ENCODE measurements around the gene DSCAM.

The DSCAM gene

DNA sequence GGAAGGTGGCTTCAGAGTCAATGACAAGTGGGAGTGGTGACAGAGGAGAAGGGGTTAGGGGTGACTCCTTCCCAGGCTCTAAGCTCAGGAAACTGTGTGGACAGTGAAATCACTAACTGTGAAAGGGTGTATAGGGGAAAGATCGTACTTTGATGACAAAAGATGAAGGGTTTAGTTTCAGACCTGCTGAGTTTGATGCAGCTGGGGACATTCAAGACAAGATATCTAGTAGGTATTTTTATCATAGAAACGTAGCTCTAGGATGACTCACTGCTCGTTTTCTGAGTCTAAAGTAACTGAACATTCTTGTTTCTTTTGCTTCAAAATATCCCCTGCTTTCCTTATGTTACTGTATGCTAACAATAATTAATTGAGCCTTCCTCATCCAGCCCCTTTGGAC, 830.7 kb downstream of the DSCAM start:
- DNase-seq: no peak

DNA sequence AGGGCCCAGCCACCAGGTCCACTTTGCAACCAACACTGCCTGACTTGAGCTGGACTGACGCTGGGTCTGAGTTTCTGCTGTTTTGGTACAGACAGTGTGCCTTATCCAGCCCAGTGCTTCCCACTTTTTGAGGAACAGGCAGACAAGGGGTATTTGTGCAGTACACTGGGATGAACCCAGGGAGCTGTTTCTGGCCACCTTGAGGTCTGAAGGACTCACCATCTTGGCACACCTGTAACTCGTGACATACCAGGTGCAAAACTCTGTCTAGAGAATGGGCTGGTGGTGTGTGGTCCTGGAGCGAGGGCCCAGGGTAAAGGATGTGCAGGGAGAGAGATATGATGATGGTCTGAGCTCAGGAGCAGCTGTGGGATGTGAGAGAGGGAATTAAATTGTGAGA, 831.1 kb downstream of the DSCAM start:
- DNase-seq: no peak

DNA sequence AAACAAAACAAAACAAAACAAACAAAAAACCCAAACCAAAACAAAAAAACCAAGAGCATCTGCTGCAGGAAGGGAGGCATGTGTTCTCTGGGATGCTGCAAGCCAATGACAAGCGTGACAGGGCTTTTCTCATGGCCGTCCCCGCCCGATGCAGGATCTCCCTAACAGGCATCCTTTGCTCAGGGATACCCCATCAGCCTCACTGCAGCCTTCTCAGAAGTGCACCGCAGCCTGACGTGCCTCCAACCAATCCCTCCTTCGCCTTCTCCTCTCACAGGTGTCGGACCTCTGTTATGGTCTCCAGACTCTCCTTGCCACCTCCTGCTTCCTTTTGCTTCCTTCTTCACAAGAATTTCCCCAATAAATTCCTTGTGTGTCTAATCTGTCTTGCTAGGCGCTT, 832.6 kb downstream of the DSCAM start:
- no peak for DNase-seq

DNA sequence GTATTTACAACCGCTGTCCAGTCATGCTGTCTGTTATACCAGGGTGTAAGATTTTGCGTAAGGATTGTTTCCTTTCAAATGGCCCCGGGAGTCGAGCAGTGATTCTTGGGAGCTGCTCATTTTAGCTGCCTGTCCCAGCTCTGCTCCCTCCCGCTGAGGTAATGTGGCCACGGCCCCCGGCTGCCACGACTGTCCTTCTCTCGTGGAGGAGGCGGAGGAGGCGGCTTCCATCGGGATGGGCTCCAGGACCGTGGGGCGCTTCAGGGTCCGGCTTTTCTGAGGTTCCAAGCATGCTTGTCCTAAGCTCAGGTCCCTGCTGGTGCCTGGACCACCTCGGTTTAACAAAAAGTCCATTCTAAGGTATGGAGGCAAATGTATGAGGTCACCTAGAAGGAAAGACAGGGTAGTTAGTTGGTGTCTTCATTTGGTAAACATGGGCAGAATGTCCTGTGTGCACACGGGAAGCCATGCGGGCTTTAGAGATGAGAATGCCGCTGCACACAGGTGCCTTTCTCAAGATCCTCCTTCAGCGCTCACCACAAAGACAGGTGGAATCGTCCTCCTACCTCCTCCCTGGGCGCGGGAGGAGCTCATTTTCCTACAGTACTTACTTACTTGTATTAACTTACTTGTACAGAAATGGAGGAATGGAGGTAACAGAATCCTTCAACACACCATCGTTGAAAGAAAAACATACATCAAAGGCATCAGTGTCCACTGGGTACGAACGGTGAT, 833.8 kb downstream of the DSCAM start:
- no peak for DNase-seq

DNA sequence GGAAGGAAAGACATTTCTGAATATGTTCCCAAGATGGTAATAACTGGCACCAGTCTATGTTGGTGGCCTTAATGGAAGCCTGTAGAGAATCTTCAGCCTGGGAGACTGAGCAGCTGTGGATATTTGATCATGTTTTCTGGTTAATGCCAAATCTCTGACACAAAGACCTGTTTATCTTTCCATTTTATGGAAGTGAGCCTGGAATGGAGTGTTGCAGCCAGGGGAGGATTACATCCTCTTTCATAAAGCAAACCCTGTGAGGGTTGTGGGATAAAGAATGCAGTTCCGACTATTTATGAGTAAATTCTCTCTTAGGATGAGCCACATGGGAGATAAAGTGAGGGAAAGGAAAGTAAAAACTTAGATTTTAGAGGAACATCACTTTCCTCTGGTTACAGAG, 835.6 kb downstream of the DSCAM start:
- no peak for DNase-seq

DNA sequence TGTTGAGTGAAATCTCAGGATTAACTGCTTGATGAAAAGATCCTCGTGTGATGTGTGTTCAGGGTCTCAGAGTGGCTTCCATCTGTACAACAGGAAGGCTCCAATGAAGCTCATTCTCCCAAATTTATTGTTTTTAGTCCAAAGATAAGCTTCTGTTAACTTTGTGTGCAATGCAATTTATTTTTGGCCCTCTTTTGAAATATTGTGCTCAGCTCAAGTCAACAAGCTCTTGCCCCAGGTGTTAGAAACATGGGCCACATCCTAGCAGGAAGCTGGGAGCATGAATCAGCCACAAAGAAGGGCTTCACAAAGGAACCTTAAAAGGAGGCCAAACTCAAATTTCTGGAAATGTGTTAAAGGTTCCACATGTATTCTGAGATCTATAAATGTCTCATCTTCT, 844.0 kb downstream of the DSCAM start:
- no peak for DNase-seq

DNA sequence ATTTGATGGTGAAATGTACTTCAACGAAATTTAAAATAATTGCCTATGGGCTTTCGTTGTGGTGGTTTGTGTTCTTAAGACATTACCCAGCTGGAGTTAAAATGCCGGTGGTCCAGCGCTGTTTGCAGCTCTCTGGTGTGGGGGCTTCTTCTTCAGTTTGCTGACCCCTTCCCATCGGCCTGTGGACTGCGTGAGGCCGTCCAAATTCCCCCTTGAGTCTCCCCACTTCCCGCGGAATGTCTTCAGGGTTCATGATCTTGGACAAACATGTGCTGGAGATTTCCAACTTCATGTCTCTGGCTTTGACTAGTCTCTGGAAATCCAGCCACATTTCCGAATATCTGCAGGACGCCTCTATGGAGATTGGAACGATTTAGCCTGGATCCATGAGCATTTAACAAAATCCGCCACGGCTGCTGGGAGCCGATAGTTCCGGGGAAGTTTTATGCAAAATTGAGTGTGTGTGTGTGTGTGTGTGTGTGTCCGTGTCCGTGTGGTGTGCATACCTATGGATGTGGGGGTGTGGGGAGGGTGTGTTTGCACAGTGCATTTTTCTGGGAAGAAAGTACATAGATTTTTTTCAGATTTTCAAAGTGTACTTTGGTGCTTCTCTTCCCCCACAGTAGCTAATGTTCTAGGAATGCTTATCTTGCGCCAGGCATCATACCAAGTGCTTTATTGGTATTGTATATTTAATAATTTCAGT, 862.5 kb downstream of the DSCAM start:
- DNase-seq: no peak

DNA sequence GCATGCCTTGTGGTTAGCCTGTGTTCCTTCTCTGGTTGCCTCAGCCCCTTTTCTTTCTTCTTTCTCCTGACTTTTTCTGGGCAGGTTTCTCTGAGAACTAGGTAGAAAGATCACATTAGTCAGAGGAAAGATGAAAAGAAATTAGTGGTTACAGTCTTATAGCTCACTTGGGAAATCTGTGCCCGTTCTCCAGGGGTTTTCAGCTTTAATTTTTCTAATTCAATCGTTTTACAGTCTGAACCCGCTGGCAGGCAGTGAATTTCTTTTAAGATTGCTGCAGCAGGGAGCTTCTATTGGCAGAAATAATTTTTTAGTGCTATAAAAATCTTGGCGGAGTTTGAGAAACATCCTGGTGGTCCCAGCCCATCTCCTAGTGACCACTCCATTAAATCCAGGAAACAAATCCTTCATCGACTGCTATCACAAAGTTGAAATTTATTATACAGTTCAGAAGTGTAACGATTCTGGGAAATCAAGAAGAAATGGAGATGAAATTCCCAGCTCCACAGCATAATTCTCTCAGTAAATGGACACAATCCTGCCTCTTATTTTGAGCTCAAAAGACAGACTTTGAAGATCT, 866.6 kb downstream of the DSCAM start:
- DNase-seq: no peak

DNA sequence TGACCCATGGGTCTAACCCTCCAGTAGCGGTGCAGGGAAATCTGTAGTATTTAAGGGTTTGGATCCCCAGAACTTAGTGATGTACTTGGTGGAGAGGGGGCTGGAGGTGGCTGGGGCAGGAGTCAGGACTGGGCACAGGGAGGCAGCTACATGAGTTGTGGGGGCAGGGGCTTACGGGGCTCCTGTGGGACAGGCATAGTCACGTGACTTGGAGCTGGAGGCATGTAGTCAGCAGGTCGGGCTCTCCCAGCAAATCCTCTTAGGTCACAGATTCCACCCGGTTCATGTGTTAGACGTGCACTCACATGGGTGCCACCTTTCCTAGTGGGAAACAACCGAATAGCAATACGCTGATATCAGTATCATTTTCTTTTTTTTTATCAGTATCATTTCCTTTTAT, 867.6 kb downstream of the DSCAM start:
- no peak for DNase-seq

DNA sequence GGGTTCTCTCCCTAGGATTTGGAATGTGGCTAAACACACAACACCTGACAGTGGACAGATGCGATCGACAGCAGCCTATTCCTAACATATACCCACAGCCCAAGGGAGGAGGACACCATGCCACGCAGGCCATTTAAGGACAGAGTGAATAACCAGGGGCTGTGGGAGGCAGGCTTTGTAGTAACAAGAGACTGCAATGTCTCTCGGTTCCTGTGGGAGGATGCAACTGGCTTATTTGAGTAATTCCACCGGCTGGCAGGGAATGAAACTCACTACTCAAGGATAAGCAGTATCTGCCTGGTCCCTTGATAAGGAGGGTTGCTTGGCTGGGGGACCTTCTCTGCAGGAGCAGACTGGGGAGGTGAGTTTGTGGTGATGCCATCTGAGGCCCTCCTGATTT, 870.2 kb downstream of the DSCAM start:
- no peak for DNase-seq

DNA sequence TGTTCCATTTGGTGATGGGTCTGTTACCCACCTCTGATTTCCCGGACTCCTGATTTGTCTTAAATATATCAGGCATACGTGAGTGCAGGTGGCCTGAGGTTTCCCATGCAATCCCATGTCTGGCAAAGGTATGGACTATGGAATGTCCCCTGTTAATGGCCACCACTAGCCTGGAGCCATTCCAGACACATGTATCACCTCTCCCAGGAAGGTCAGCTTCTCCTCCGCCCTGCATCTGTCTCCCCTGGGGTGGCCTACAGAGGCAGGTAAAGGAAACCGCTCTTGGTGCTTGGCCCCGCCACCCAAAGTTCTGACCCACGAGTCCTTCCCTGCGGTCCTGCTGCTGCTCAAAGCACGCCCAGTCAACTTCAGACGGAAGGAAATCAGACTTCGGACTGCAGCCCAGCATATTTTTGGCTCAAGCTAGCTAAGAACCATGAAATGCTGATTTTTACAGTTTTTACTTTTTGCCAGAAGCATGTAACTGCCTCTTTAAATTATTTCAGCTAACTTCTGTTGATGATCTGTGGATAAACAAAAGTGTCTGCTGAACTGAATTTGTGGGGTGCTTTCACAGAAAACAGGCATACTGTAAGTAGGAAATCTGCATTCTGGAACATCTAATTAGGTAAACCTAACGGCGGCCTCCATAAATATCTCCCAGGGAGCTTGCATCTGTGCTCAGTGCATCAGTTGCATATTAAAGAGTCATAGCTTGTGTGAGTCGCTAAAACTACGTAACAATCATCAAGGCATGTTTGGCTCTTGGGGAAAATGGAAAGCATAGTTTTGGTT, 873.8 kb downstream of the DSCAM start:
- no peak for DNase-seq

DNA sequence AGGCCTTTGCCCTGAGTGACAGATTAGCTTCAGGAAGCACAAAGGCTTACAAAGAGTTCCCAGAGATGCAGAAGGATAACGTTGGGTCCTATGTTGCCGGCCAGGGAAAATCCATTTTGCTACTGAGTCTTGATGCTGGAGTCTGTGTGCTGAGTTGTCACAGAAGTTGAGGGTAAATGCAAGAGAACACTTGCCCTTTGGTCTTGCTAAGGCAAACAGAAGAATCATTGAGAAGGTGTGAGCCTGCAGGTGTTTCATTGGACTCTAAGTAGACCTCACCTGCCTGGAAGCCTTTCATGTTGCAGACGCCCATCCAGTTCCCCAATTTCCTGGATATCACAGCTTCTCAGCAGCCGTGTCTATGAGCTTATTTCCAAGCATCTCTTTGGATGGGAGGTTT, 874.5 kb downstream of the DSCAM start:
- no peak for DNase-seq

DNA sequence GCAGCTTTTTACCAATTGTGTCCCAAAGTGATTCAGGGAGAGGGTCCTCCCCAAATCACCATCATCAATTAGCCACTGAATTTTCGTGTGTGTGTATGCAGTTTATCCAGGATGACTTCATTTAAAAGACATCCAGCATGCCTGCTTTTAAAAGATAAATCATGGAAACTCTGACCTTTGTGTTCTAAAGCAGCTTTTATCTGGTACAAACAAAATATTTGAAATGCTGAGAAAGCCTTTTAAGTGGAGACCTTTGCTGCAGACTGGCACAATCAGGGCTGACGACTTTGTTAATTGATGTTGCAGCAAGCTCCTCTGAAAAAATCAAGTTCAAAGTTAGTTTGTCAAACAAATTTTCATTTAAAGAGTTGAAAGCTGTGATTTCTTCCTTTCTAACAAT, 875.0 kb downstream of the DSCAM start:
- no peak for DNase-seq

DNA sequence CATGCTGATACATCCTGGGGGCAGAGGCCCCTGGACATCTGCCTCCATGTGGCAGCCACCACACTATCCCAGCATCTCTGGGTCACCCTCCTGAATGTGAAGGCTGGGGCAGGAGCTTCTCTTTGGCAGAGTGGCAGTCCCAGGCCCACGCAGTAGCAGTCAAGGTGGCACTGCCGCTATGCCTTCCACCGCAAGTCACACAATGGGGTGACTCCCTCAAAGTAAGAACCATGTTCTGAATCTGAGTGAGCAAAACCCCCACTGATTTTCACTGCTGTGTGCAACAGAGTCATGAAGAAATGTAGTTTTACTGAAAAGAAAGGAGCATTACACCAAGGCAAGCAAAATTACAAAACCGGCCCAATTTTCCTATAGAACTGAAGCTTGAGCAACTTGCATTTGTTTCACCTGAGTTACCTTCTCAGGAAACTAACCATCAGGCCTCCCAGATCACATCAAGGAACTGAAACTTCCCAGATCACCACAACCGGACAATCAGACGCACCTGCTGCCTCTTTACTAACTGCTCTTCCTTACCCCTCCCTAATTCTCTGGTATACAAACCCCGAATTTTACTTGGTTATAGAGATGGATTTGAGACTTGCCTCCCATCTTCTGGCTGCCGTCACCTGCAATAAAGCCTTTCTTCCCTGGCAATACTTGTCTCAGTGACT, 877.1 kb downstream of the DSCAM start:
- no peak for DNase-seq

DNA sequence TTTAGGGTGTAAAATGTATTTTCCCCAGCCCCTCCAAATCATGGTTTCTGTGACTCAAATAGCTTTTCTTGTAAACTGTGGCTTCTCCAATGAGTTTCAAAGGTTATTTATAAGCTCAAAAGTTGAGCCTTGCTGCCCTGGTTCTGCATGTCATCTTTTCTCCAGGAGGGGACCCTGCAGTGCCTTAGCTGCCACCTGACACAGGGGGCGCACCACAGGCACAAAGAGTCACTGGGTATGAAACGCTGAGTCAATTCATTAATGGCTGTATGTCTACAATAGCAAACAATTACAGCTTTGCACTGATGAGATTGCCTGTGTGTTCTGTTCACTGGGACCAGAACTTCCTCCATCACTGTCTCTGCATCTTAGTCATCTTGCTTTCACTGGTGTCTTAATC, 878.9 kb downstream of the DSCAM start:
- DNase-seq: no peak

DNA sequence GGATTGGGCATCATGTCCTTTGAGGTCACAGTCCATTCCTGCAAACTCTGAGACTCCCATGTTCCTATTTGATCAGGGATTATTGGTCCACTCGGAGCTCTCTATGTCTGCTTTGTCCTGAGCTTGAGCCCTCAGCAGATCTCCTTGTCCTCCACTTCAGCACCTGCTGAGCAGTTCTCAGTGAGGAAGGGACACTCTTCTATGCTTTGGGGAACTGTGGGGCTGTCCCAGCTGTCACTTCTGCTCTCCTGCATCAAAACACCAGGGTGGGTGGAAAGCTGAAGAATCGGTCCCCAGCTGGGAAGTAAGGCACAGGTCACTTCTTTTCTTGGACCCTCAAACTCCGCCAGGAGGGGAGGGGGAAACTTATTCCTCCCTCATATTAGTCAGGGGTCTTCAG, 880.2 kb downstream of the DSCAM start:
- no peak for DNase-seq

DNA sequence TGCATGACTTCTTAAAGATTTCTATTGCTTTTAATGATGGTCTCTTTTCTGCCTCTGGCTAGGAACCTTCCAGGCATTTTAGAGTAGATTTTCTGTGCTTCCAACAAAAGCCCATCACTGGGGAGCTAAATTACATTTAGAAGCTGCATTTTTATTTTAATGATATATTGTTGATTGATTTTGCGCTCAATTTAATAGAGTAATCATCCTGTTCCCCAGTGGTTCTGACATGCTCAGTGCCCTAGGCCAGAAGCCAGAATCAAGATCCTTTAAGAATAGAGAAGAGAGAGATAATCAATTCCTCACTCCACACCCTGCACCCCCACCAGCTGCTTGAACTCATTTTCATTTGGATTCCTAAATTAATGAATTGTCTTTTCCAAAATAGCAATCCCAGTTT, 881.9 kb downstream of the DSCAM start:
- DNase-seq: no peak

DNA sequence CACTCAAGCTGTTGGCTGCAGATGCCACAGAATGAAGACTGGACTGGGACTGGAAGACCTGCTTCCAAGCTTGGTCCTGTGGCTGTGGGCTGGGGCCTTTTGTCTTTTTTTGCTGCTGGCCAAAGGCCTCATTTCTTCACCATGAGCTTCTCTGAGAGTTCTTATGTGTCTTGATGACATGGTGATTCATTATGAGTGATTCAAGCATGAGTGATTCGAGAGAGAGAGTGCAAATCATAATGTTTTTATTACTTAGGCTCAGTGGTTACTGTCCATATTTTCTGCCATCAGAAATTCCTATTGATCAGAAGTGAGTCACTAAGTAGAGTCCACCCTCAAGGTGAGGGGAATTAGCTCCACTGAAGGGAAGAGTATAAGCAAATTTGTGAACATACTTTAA, 885.7 kb downstream of the DSCAM start:
- DNase-seq: no peak
